Gastroesophageal sphincter (tissue), 4 donors: ENCODE data around the gene CIB2. TPM values are rescaled to one million over a fixed set of nuclear protein-coding genes. Genes with fewer than 3 reads are reported as not detected.
A peak's percentile ranks its signal among the peaks of the same experiment; 100 is the strongest.

Experiments
- ATAC-seq: fragments of 150-250 bp; one replicate; pipeline ENCODE4 v1.9.1; 2016; ENCODE audit warnings: mild to moderate bottlenecking, moderate library complexity
- H3K27ac ChIP-seq, 4 donors: fragments of 200-600 bp; sonication (generic) in 3 of 4; 1 replicate in 3 of 4; 2 replicates in 1 of 4; pipeline ENCODE4 v1.5.1; 2016 to 2019
- H3K27me3 ChIP-seq: fragments of 200-600 bp; sonication (generic); one replicate; pipeline ENCODE4 v1.5.1; 2019
- H3K36me3 ChIP-seq, 2 donors: fragments of 200-600 bp; sonication (generic); one replicate each; pipeline ENCODE4 v1.5.1; 2019; ENCODE audit warnings: control low read depth in 1 of 2
- H3K4me1 ChIP-seq, 3 donors: fragments of 200-600 bp; sonication (generic); 1 replicate in 2 of 3; 2 replicates in 1 of 3; pipeline ENCODE4 v1.5.1; 2016 to 2019; ENCODE audit warnings: control low read depth in 2 of 3
- H3K4me3 ChIP-seq, 2 donors: fragments of 200-600 bp; sonication (generic); one replicate each; pipeline ENCODE4 v1.5.1; 2019; ENCODE audit warnings: mild to moderate bottlenecking in 1 of 2, moderate library complexity in 1 of 2
- H3K9me3 ChIP-seq, 3 donors: fragments of 200-600 bp; sonication (generic); one replicate each; pipeline ENCODE4 v1.5.1; 2017 to 2019; ENCODE audit warnings: control low read depth in 2 of 3
- CTCF ChIP-seq, 4 experiments: fragments of 200-600 bp in 2 of 4; fragments of 450-650 bp in 2 of 4; sonication (generic) in 1 of 4; IDR thresholded peaks; one replicate each; pipeline ENCODE4 v1.5.1; 2017 to 2019; ENCODE audit warnings: antibody characterized with exemption in 4 of 4, mild to moderate bottlenecking in 2 of 4, moderate library complexity in 2 of 4
- EP300 ChIP-seq: sonication (generic); formaldehyde crosslinking; IDR thresholded peaks from one replicate; pipeline ENCODE4 v1.6.1; 2017; ENCODE audit warnings: antibody characterized with exemption, mild to moderate bottlenecking
- POLR2A ChIP-seq, 2 donors: fragments of 450-650 bp; IDR thresholded peaks; one replicate each; pipeline ENCODE4 v1.6.1; 2017; ENCODE audit warnings: antibody characterized with exemption in 2 of 2, mild to moderate bottlenecking in 2 of 2, moderate library complexity in 1 of 2
- POLR2AphosphoS5 ChIP-seq: sonication (generic); formaldehyde crosslinking; IDR thresholded peaks from one replicate; pipeline ENCODE4 v1.6.1; 2017; ENCODE audit warnings: antibody characterized with exemption
- WGBS, 2 donors: methylation state at CpG; one replicate each; pipeline ENCODE4 v1.1.5; 2018; ENCODE audit warnings: low coverage in 1 of 2; 5-methylcytosine and 5-hydroxymethylcytosine counted together
- total RNA-seq, 4 donors: library from RNA; depleted of rRNA; stranded (reverse); fragments of >200 nt; gene quantifications; one replicate each; pipeline ENCODE4 v1.1.0, GENCODE V29; 2016

CIB2 gene
- total RNA-seq, 4 donors from 2014 or later = 3.0 to 17.4 (median 8.8) TPM

DNA sequence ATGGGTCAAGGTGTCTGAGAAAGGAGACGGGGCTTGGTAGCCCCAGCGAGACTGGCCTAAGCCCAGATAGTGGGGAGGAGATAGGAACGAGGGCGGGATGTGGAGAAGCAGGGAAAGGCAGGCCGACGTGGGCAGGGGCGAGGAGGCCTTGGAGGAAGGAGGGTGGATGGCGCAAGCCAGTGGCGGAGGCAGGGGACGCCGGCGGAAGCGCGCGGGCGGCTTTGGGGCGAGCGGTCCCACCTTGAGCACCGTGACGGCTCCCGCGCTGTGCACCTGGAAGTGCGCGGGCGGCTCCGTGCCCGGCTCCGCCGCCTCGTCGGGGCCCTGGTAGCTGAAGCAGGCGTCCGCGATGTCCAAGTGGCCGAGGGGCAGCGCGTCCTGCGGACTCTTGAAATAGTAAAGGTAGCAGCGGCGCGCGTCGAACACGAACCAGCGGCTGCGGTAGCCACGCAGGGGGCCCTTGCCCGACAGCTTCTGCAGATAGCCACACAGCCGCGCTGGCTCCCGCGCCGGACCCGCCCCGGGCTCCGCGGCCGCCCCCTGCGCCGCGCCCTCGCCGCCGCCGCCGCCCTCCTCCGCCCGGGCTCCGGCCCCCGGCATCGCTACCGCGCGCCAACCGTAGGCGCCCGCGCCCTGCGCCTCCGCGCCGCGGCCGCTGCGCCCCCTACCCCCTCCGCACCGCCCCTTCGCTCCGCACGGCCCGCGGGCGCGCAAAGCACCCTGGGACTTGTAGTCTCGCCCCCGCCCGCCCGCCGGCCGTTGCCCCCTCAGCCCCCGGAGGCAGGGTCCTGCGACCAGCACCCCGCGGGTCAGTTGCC, 54.0 kb downstream of the CIB2 start, which contains the start of gene TBC1D2B:
Gene TBC1D2B, minus strand, starts transcription at position 659 of the 818 bp plus-strand sequence. Its CDS starts 59 bp downstream, at position 600.
- Histone ChIP-seq H3K27ac (peak within 1 kb of the TSS; percentile 79 to 95 (median 92)), H3K4me3 (peak within 1 kb of the TSS; percentile 81 to 90), H3K36me3 (no peaks in the 10 kb centered on the region), H3K4me1 (peaks cover 0 to 54% (median 8%) of the 10 kb centered on the region in 3 donors), H3K27me3 (no peaks in the 10 kb centered on the region), H3K9me3 (no peaks in the 10 kb centered on the region)
- WGBS, 2 donors = 0 to 1% methylated on average over 12 to 16 of the region's 104 CpGs
- ATAC-seq = peak; percentile 83
- no peak for TF ChIP-seq POLR2AphosphoS5
- TF ChIP-seq CTCF (IDR thresholded peaks at IDR 0.05) = peak in 1 of 4 experiments; percentile 40
- TF ChIP-seq POLR2A (IDR thresholded peaks at IDR 0.05) = peak in 1 of 2 donors; percentile 6

- Histone ChIP-seq H3K36me3 (no peaks in the 10 kb centered on the region), H3K4me1 (peaks cover 0 to 63% (median 8%) of the 10 kb centered on the region in 3 donors), H3K9me3 (no peaks in the 10 kb centered on the region), H3K27ac (peak overlapping the region; percentile 79 to 95 (median 92)), H3K27me3 (no peaks in the 10 kb centered on the region), H3K4me3 (peak overlapping the region; percentile 81 to 90)
- TF ChIP-seq EP300 = no peak
- peak in 1 of 4 experiments; percentile 34 for TF ChIP-seq CTCF (IDR thresholded peaks at IDR 0.05)
- ATAC-seq = peak; percentile 1
- 21 to 35% methylated on average over 7 to 12 of the region's 17 CpGs for WGBS, 2 donors
These were observed 54.8 kb downstream of the CIB2 start for GRCh38 chr15:78076231-78077052.

DNA sequence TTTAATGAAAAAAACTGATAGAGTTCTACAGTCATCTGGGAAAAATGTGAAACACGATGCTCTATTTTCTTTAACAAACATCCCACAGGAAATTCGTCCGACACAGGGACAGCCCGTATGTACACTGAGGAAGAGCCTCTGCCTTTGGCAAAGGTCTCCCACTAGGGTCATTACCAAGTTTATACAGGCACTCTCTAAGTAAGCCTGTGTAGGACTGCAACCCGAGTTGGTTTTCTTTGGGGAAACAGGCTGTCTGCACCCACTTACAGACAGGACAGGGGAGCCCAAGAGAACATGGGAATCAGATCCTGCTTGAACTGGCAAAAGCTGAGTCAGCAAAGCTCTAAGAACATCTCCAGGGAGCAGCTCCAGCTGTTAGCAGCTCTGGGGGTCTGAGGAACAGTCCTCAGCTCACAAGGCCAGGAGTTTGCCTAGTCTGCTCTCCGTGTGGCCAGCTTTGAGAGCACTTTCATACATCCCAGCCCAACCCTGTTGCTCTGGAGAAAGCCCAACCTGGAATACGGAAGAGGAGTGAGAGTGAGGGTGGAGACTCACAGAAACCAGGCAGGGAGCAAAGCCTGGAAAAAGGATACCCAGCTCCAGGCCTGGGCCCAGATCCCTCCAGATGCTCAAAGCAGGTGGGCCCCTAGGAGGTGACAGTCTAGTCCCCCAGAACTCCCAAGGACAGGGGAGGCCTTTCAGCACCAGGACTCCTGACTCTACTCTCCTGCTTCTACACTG, 55.6 kb downstream of the CIB2 start:
- H3K4me1 ChIP-seq = peaks cover 0 to 68% (median 8%) of the 10 kb centered on the region in 3 donors
- no peaks in the 10 kb centered on the region for H3K36me3 ChIP-seq
- H3K4me3 ChIP-seq = peak overlapping the region; percentile 81 to 90
- TF ChIP-seq POLR2AphosphoS5 (no peak), POLR2A (IDR thresholded peaks at IDR 0.05) (no peak), EP300 (no peak), CTCF (IDR thresholded peaks at IDR 0.05) (no peak)
- no peaks in the 10 kb centered on the region for H3K27me3 ChIP-seq
- WGBS, 2 donors = 3 to 13% methylated on average over 4 to 5 of the region's 7 CpGs
- peak; percentile 72 for ATAC-seq
- no peaks in the 10 kb centered on the region for H3K9me3 ChIP-seq
- peak overlapping the region; percentile 35 to 95 (median 92) for H3K27ac ChIP-seq

DNA sequence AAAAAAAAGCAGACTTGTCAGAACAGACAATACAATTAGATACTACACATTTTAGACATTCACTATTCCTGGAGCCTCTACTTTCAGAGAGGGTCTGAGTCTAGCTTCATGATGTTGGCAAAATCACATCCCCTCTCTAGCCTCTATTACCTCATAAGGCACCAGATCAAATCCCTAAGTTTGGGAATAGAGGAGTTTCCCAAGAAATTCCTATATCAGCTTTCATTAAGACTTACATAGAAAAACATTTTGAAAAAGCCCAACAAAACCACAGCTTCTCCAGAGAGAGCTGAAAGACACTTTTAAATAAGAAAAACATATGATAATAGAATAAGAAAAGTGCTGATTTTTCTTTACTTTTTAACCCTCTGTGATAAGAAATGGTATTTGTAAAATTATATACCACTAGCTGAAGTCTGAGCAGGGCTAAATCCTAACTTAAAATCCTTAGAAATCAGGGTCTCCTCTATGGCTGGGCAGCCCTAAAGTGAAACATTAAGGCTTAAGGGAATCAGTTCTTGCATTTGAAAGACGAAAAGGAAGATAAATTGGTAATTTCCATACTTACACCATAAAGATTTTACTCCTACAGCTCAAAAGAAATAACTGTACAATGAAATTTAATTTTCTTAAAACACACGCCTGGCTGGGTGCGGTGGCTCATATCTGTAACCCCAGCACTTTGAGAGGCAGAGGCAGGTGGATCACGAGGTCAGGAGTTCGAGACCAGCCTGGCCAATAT, 58.0 kb downstream of the CIB2 start:
- H3K4me1 ChIP-seq = peaks cover 5 to 91% (median 23%) of the 10 kb centered on the region in 3 donors
- H3K4me3 ChIP-seq = peak overlapping the region in 1 of 2 donors; percentile 10

More for the DNA sequence above, 58.0 kb downstream of the CIB2 start:
- Histone ChIP-seq H3K27ac (peak overlapping the region in 3 of 4 donors; percentile 35 to 58 (median 55)), H3K27me3 (no peaks in the 10 kb centered on the region), H3K36me3 (no peaks in the 10 kb centered on the region), H3K9me3 (no peaks in the 10 kb centered on the region)
- WGBS, 2 donors = 63 to 71% methylated on average over 2 of the region's 5 CpGs
- TF ChIP-seq POLR2A (IDR thresholded peaks at IDR 0.05) (no peak), CTCF (IDR thresholded peaks at IDR 0.05) (no peak), EP300 (no peak), POLR2AphosphoS5 (no peak)
- ATAC-seq = no peak
